IgD-negative memory B cell (primary cell): ENCODE measurements around the gene THYN1. TPM values are rescaled to one million over a fixed set of nuclear protein-coding genes. Genes with fewer than 3 reads are reported as not detected.

Experiments
- H3K27ac Mint-ChIP-seq, 3 donors: one replicate each; pipeline ENCODE4 v1.8.0; 2020 to 2022; ENCODE audit warnings: mild to moderate bottlenecking in 3 of 3, mixed read lengths in 3 of 3, moderate library complexity in 1 of 3
- H3K27me3 Mint-ChIP-seq: one replicate; pipeline ENCODE4 v1.8.0; 2021; ENCODE audit warnings: mixed read lengths
- H3K36me3 Mint-ChIP-seq: one replicate; pipeline ENCODE4 v1.8.0; 2020; ENCODE audit warnings: mild to moderate bottlenecking, mixed read lengths
- H3K4me1 Mint-ChIP-seq, 3 donors: one replicate each; pipeline ENCODE4 v1.8.0; 2020 to 2022; ENCODE audit warnings: mixed read lengths in 3 of 3, mild to moderate bottlenecking in 1 of 3
- H3K4me3 Mint-ChIP-seq, 4 donors: one replicate each; pipeline ENCODE4 v1.8.0; 2020 to 2022; ENCODE audit warnings: mild to moderate bottlenecking in 4 of 4, mixed read lengths in 4 of 4, moderate library complexity in 3 of 4
- H3K9me3 Mint-ChIP-seq, 3 donors: one replicate each; pipeline ENCODE4 v1.8.0; 2020 to 2021; ENCODE audit warnings: mixed read lengths in 3 of 3, mild to moderate bottlenecking in 1 of 3
- polyA plus RNA-seq: library from polyadenylated mRNA; unstranded; fragments of 300-500 nt; fragmentation: Illumina TruSeq; gene quantifications from one replicate; pipeline ENCODE4 v1.2.3, GENCODE V29; 2021

The THYN1 gene
- polyA plus RNA-seq, 1 donor from 2014 or later: 77.4 TPM

GRCh38 chr11:134278356-134278755 is 25.2 kb upstream of the THYN1 start:
- H3K9me3 Mint-ChIP-seq: peaks cover 0 to 10% (median 0%) of the 10 kb centered on the region in 3 donors
- H3K4me3 Mint-ChIP-seq: no peak overlapping the region
- H3K27me3 Mint-ChIP-seq: peaks cover 44% of the 10 kb centered on the region
- peaks cover 5 to 20% (median 14%) of the 10 kb centered on the region in 3 donors for H3K4me1 Mint-ChIP-seq
- no peak overlapping the region for H3K27ac Mint-ChIP-seq
- peaks cover 4% of the 10 kb centered on the region for H3K36me3 Mint-ChIP-seq

- Mint-ChIP-seq H3K36me3 (peaks cover 4% of the 10 kb centered on the region), H3K27ac (peak overlapping the region in 1 of 3 donors; percentile 65), H3K4me3 (peak overlapping the region; percentile 70 to 85 (median 78)), H3K4me1 (peaks cover 5 to 25% (median 19%) of the 10 kb centered on the region in 3 donors), H3K27me3 (peaks cover 52% of the 10 kb centered on the region), H3K9me3 (peaks cover 0 to 10% (median 0%) of the 10 kb centered on the region in 3 donors)
These were observed 24.2 kb upstream of the THYN1 start for GRCh38 chr11:134277183-134278001.

- H3K4me1 Mint-ChIP-seq: peaks cover 5 to 25% (median 21%) of the 10 kb centered on the region in 3 donors
- no peak overlapping the region for H3K27ac Mint-ChIP-seq
- peaks cover 4% of the 10 kb centered on the region for H3K36me3 Mint-ChIP-seq
- H3K9me3 Mint-ChIP-seq: peaks cover 0 to 10% (median 0%) of the 10 kb centered on the region in 3 donors
- H3K4me3 Mint-ChIP-seq: peak overlapping the region; percentile 68 to 89 (median 81)
- H3K27me3 Mint-ChIP-seq: peaks cover 53% of the 10 kb centered on the region
These were observed 23.4 kb upstream of the THYN1 start for GRCh38 chr11:134276396-134277182.

- Mint-ChIP-seq H3K9me3 (peaks cover 0 to 10% (median 0%) of the 10 kb centered on the region in 3 donors), H3K27ac (peak within 1 kb of the TSS in 1 of 3 donors; percentile 65), H3K4me1 (peaks cover 8 to 25% (median 21%) of the 10 kb centered on the region in 3 donors), H3K4me3 (peak within 1 kb of the TSS; percentile 75 to 89 (median 82)), H3K36me3 (peaks cover 4% of the 10 kb centered on the region), H3K27me3 (peaks cover 53% of the 10 kb centered on the region)
These were observed 22.6 kb upstream of the THYN1 start, which contains the start of gene GLB1L3 for GRCh38 chr11:134275534-134276395. Gene GLB1L3, plus strand, starts transcription at chr11:134276379. Its CDS starts 362 bp downstream, at chr11:134276741.

- peaks cover 55% of the 10 kb centered on the region for H3K27me3 Mint-ChIP-seq
- H3K27ac Mint-ChIP-seq: no peak overlapping the region
- H3K9me3 Mint-ChIP-seq: peaks cover 0 to 10% (median 0%) of the 10 kb centered on the region in 3 donors
- H3K4me1 Mint-ChIP-seq: peaks cover 8 to 25% (median 21%) of the 10 kb centered on the region in 3 donors
- peak overlapping the region; percentile 68 to 89 (median 81) for H3K4me3 Mint-ChIP-seq
- H3K36me3 Mint-ChIP-seq: peaks cover 4% of the 10 kb centered on the region
These were observed 22.0 kb upstream of the THYN1 start for GRCh38 chr11:134275188-134275533.

- Mint-ChIP-seq H3K27me3 (peaks cover 53% of the 10 kb centered on the region), H3K4me3 (no peak overlapping the region), H3K4me1 (peaks cover 8 to 25% (median 21%) of the 10 kb centered on the region in 3 donors), H3K36me3 (no peaks in the 10 kb centered on the region), H3K9me3 (peaks cover 0 to 4% (median 0%) of the 10 kb centered on the region in 3 donors), H3K27ac (no peak overlapping the region)
These were observed 20.2 kb upstream of the THYN1 start for GRCh38 chr11:134273317-134273712.

- H3K27me3 Mint-ChIP-seq: peaks cover 53% of the 10 kb centered on the region
These were observed 19.5 kb upstream of the THYN1 start for GRCh38 chr11:134272381-134273316.

GRCh38 chr11:134271978-134272377 is 18.8 kb upstream of the THYN1 start:
- Mint-ChIP-seq H3K27me3 (peaks cover 47% of the 10 kb centered on the region), H3K4me1 (peaks cover 7 to 22% (median 18%) of the 10 kb centered on the region in 3 donors), H3K27ac (no peak overlapping the region), H3K4me3 (no peak overlapping the region), H3K9me3 (no peaks in the 10 kb centered on the region), H3K36me3 (no peaks in the 10 kb centered on the region)

More at GRCh38 chr11:134272381-134273316, 19.5 kb upstream of the THYN1 start:
- H3K27ac Mint-ChIP-seq: no peak overlapping the region
- H3K4me3 Mint-ChIP-seq: no peak overlapping the region
- H3K4me1 Mint-ChIP-seq: peaks cover 9 to 25% (median 21%) of the 10 kb centered on the region in 3 donors
- H3K36me3 Mint-ChIP-seq: no peaks in the 10 kb centered on the region
- peaks cover 0 to 3% (median 0%) of the 10 kb centered on the region in 3 donors for H3K9me3 Mint-ChIP-seq

GRCh38 chr11:134270250-134270714 is 17.1 kb upstream of the THYN1 start:
- no peak overlapping the region for H3K27ac Mint-ChIP-seq
- H3K36me3 Mint-ChIP-seq: no peaks in the 10 kb centered on the region
- H3K4me1 Mint-ChIP-seq: peaks cover 5 to 13% (median 9%) of the 10 kb centered on the region in 3 donors
- no peaks in the 10 kb centered on the region for H3K9me3 Mint-ChIP-seq
- H3K27me3 Mint-ChIP-seq: peaks cover 37% of the 10 kb centered on the region
- H3K4me3 Mint-ChIP-seq: no peak overlapping the region

GRCh38 chr11:134267966-134268365 is 14.8 kb upstream of the THYN1 start:
- Mint-ChIP-seq H3K4me3 (no peak overlapping the region), H3K4me1 (peaks cover 3 to 6% (median 4%) of the 10 kb centered on the region in 3 donors), H3K27ac (peak overlapping the region in 1 of 3 donors; percentile 50), H3K9me3 (no peaks in the 10 kb centered on the region), H3K36me3 (no peaks in the 10 kb centered on the region), H3K27me3 (peaks cover 24% of the 10 kb centered on the region)

- Mint-ChIP-seq H3K36me3 (no peaks in the 10 kb centered on the region), H3K27ac (no peak overlapping the region), H3K27me3 (peaks cover 20% of the 10 kb centered on the region), H3K9me3 (no peaks in the 10 kb centered on the region), H3K4me1 (peaks cover 0 to 4% (median 3%) of the 10 kb centered on the region in 3 donors), H3K4me3 (no peak overlapping the region)
These were observed 14.3 kb upstream of the THYN1 start for GRCh38 chr11:134267461-134267860.

GRCh38 chr11:134266841-134267251 is 13.7 kb upstream of the THYN1 start:
- no peaks in the 10 kb centered on the region for H3K36me3 Mint-ChIP-seq

GRCh38 chr11:134266440-134266839 is 13.3 kb upstream of the THYN1 start:
- no peaks in the 10 kb centered on the region for H3K9me3 Mint-ChIP-seq
- H3K27me3 Mint-ChIP-seq: peaks cover 17% of the 10 kb centered on the region
- H3K36me3 Mint-ChIP-seq: no peaks in the 10 kb centered on the region
- peaks cover 0 to 2% (median 0%) of the 10 kb centered on the region in 3 donors for H3K4me1 Mint-ChIP-seq
- H3K27ac Mint-ChIP-seq: no peak overlapping the region
- H3K4me3 Mint-ChIP-seq: no peak overlapping the region

More at GRCh38 chr11:134266841-134267251, 13.7 kb upstream of the THYN1 start:
- H3K27me3 Mint-ChIP-seq: peaks cover 17% of the 10 kb centered on the region
- H3K27ac Mint-ChIP-seq: no peak overlapping the region
- no peak overlapping the region for H3K4me3 Mint-ChIP-seq
- H3K9me3 Mint-ChIP-seq: no peaks in the 10 kb centered on the region
- peaks cover 0 to 4% (median 0%) of the 10 kb centered on the region in 3 donors for H3K4me1 Mint-ChIP-seq
